A549 (cell line): Measurements from ENCODE around the gene ZNF362. TPM values are rescaled to one million over a fixed set of nuclear protein-coding genes. Genes with fewer than 3 reads are reported as not detected.
"Not testable (repeated sequence)": the region's sequence is repeated elsewhere in the genome, so short reads cannot be mapped to it uniquely, and the experiment has no call there.

ENCODE experiments used
- ATAC-seq, 2 experiments: fragments of 200-7000 bp in 1 of 2; fragments of >200 bp in 1 of 2; cut with Nextera tagmentation in 1 of 2; cut with Tn5 transposase in 1 of 2; 3 replicates each; pipeline versions ENCODE4 v1.8.0 to v1.9.1; 2018 to 2020; ENCODE audit warnings: mild to moderate bottlenecking in 1 of 2, moderate library complexity in 1 of 2
- CTCF ChIA-PET: fragments of 300-600 bp; sonication (Branson Sonifier 250); formaldehyde crosslinking; extraction: SDS; loops from one replicate; lab custom pipeline; 2021; ENCODE audit warnings: antibody characterized with exemption, inconsistent platforms; lab: Yijun Ruan, JAX
- POLR2A ChIA-PET: fragments of 350-600 bp; formaldehyde crosslinking; extraction: SDS; loops from one replicate; lab custom pipeline; 2021; ENCODE audit warnings: antibody characterized with exemption, inconsistent platforms; lab: Yijun Ruan, JAX
- DNase-seq, 2 experiments: peaks; one replicate each; pipeline versions ENCODE4 v3.0.0 to v3.0.0-alpha.2; 2011 to 2016; ENCODE audit warnings: low read depth in 1 of 2, low spot score in 1 of 2
- FAIRE-seq: peaks from 2 replicates; lab custom pipeline; 2011; peaks lifted over from hg19 to GRCh38; lab: Jason Lieb, UNC
- H3K27ac ChIP-seq, 2 experiments: fragments of >200 bp; sonication (Bioruptor Twin); formaldehyde crosslinking; 3 replicates each; pipeline ENCODE4 v1.5.1; 2016 to 2017
- H3K4me1 ChIP-seq: fragments of >200 bp; sonication (Bioruptor Twin); formaldehyde crosslinking; 3 replicates; pipeline ENCODE4 v1.6.1; 2016
- H3K4me2 ChIP-seq: fragments of >200 bp; sonication (Bioruptor Twin); formaldehyde crosslinking; 3 replicates; pipeline ENCODE4 v1.6.1; 2016
- H3K4me3 ChIP-seq: fragments of >200 bp; sonication (Bioruptor Twin); formaldehyde crosslinking; 3 replicates; pipeline ENCODE4 v1.5.1; 2016
- H3K9me3 ChIP-seq: fragments of >200 bp; sonication (Bioruptor Twin); formaldehyde crosslinking; 3 replicates; pipeline ENCODE4 v1.6.1; 2016
- BHLHE40 ChIP-seq: IDR thresholded peaks from 2 replicates; pipeline ENCODE4 v1.6.1; 2012; ENCODE audit warnings: low read depth, low read length, inconsistent platforms
- CBX2 ChIP-seq: fragments of 200-600 bp; sonication (generic); IDR thresholded peaks from 2 replicates; pipeline ENCODE4 v1.6.1; 2016; ENCODE audit warnings: low read depth, mild to moderate bottlenecking, borderline replicate concordance
- CHD4 ChIP-seq: fragments of 200-600 bp; sonication (generic); IDR thresholded peaks from 2 replicates; pipeline ENCODE4 v1.6.1; 2016; ENCODE audit warnings: antibody characterized with exemption, mild to moderate bottlenecking, borderline replicate concordance
- E2F6 ChIP-seq: IDR thresholded peaks from 2 replicates; pipeline ENCODE4 v1.6.1; 2012; ENCODE audit warnings: low read depth, borderline replicate concordance
- ELK1 ChIP-seq: fragments of 150-350 bp; IDR thresholded peaks from 2 replicates; pipeline ENCODE4 v1.6.1; 2014; ENCODE audit warnings: low read depth, mild to moderate bottlenecking, low read length
- HDAC2 ChIP-seq: fragments of 200-600 bp; sonication (generic); IDR thresholded peaks from 2 replicates; pipeline ENCODE4 v1.6.1; 2016
- HES2 ChIP-seq: fragments of >200 bp; sonication (Bioruptor Twin); formaldehyde crosslinking; IDR thresholded peaks from 2 replicates; pipeline ENCODE4 v1.6.1; 2016
- HOXB5 ChIP-seq: fragments of 250-450 bp; sonication (Bioruptor Pico); IDR thresholded peaks from 2 replicates; pipeline ENCODE4 v1.5.0; 2020; ENCODE audit warnings: mild to moderate bottlenecking, moderate library complexity
- JUN ChIP-seq, 2 experiments: fragments of >200 bp; sonication (Bioruptor Twin); formaldehyde crosslinking; IDR thresholded peaks; 2 replicates in 1 of 2; 3 replicates in 1 of 2; pipeline ENCODE4 v1.6.1; 2016 to 2017
- JUNB ChIP-seq: fragments of >200 bp; sonication (Bioruptor Twin); formaldehyde crosslinking; IDR thresholded peaks from 2 replicates; pipeline ENCODE4 v1.6.1; 2016
- KDM1A ChIP-seq: fragments of 200-600 bp; sonication (generic); IDR thresholded peaks from 2 replicates; pipeline ENCODE4 v1.6.1; 2016; ENCODE audit warnings: low read depth, mild to moderate bottlenecking
- MAFK ChIP-seq: fragments of 450-650 bp; IDR thresholded peaks from 2 replicates; pipeline ENCODE4 v1.6.1; 2014; ENCODE audit not compliant: partially characterized antibody
- NPAS2 ChIP-seq: fragments of 250-450 bp; sonication (Bioruptor Pico); IDR thresholded peaks from 2 replicates; pipeline ENCODE4 v1.8.0; 2022; ENCODE audit warnings: mild to moderate bottlenecking, moderate library complexity, borderline replicate concordance
- PBX3 ChIP-seq: IDR thresholded peaks from 2 replicates; pipeline ENCODE4 v1.6.1; 2012
- POLR2A ChIP-seq: IDR thresholded peaks from 2 replicates; pipeline ENCODE4 v1.6.1; 2012; ENCODE audit warnings: mild to moderate bottlenecking, low read length
- RAD21 ChIP-seq, 2 experiments: fragments of >200 bp in 1 of 2; sonication (Bioruptor Twin) in 1 of 2; formaldehyde crosslinking in 1 of 2; IDR thresholded peaks in 1 of 2; conservative IDR thresholded peaks in 1 of 2; 2 replicates in 1 of 2; 3 replicates in 1 of 2; pipeline ENCODE4 v1.6.1; 2012 to 2018; ENCODE audit warnings: inconsistent platforms in 1 of 2
- RCOR1 ChIP-seq: fragments of 150-350 bp; IDR thresholded peaks from 2 replicates; pipeline ENCODE4 v1.6.1; 2014; ENCODE audit warnings: antibody characterized with exemption, low read length, low read depth
- REST ChIP-seq: fragments of 200-600 bp; sonication (generic); IDR thresholded peaks from 2 replicates; pipeline ENCODE4 v1.6.1; 2016; ENCODE audit warnings: antibody characterized with exemption, mild to moderate bottlenecking, moderate library complexity
- SMC3 ChIP-seq: fragments of >200 bp; sonication (Bioruptor Twin); formaldehyde crosslinking; IDR thresholded peaks from 3 replicates; pipeline ENCODE4 v1.6.1; 2018; ENCODE audit warnings: inconsistent platforms
- TFCP2L1 ChIP-seq: fragments of 250-450 bp; sonication (Bioruptor Pico); IDR thresholded peaks from 2 replicates; pipeline ENCODE4 v1.5.0; 2021; ENCODE audit warnings: mild to moderate bottlenecking
- TP53 ChIP-seq: fragments of 250-450 bp; sonication (Bioruptor Pico); IDR thresholded peaks from 2 replicates; pipeline ENCODE4 v1.5.0; 2021; ENCODE audit warnings: mild to moderate bottlenecking, moderate library complexity
- ZNF302 ChIP-seq: fragments of 250-450 bp; sonication (Bioruptor Pico); IDR thresholded peaks from 2 replicates; pipeline ENCODE4 v1.9.0; 2021; ENCODE audit warnings: inconsistent platforms, mild to moderate bottlenecking, moderate library complexity
- ZSCAN20 ChIP-seq: fragments of 250-450 bp; sonication (Bioruptor Pico); IDR thresholded peaks from 2 replicates; pipeline ENCODE4 v1.8.0; 2022; ENCODE audit warnings: mild to moderate bottlenecking, moderate library complexity
- WGBS: methylation state at CpG from one replicate; pipeline ENCODE4 v1.1.6; 2017; ENCODE audit errors: missing lambda C conversion rate; 5-methylcytosine and 5-hydroxymethylcytosine counted together
- polyA plus RNA-seq, 4 experiments: library from polyadenylated mRNA; depleted of rRNA in 3 of 4; stranded (reverse); fragments of >200 nt; fragmentation: RNase III in 1 of 4; extraction: RNeasy Plus Mini Kit Qiagen cat#74134 plus additional on column Dnase treatment in 1 of 4; gene quantifications; 2 replicates in 3 of 4; 3 replicates in 1 of 4; pipeline ENCODE4 v1.2.3, GENCODE V29; 2011 to 2017

ZNF362 gene
- polyA plus RNA-seq, 2 of the 4 experiments (the other 2 are of a cell fraction): 4.8 to 7.9 TPM

GRCh38 chr1:33288976-33289857, 32.9 kb downstream of the ZNF362 start:
- no peak for DNase-seq
- no peak overlapping the region for H3K4me3 ChIP-seq
- TF ChIP-seq RAD21 (conservative IDR thresholded peaks at IDR 0.05 in 1 of 2, IDR thresholded peaks at IDR 0.05 in 1 of 2) (no peak), BHLHE40 (no peak), SMC3 (no peak), REST (no peak), HDAC2 (no peak), RCOR1 (no peak), HES2 (no peak), KDM1A (no peak), ZSCAN20 (CRISPR knock-in tag) (no peak), POLR2A (no peak), JUN (IDR thresholded peaks at IDR 0.05) (no peak), JUNB (no peak), HOXB5 (no peak), CHD4 (no peak), NPAS2 (CRISPR knock-in tag) (no peak), TFCP2L1 (CRISPR knock-in tag) (no peak), TP53 (CRISPR knock-in tag) (no peak), CBX2 (no peak)
- 91% methylated on average over 16 of the region's 16 CpGs for WGBS
- H3K9me3 ChIP-seq: no peaks in the 10 kb centered on the region
- FAIRE-seq: no peak
- CTCF ChIA-PET: interaction anchor here (1.3 kb wide), 1 partner anchor 181 kb away, joined by 4 read pairs; no protein-coding TSS in a partner anchor
- no peak overlapping the region for H3K4me2 ChIP-seq
- POLR2A ChIA-PET: no interaction called here
- H3K27ac ChIP-seq: no peak overlapping the region
- ATAC-seq: no peak
- no peaks in the 10 kb centered on the region for H3K4me1 ChIP-seq

- ATAC-seq (no peak), FAIRE-seq (no peak), DNase-seq (no peak)
- Histone ChIP-seq H3K4me2 (no peak overlapping the region), H3K4me1 (no peaks in the 10 kb centered on the region), H3K4me3 (no peak overlapping the region), H3K27ac (no peak overlapping the region), H3K9me3 (no peaks in the 10 kb centered on the region)
- ChIA-PET POLR2A (no interaction called here), CTCF (no interaction called here)
- TF ChIP-seq MAFK (no peak), CHD4 (no peak), HDAC2 (no peak), NPAS2 (CRISPR knock-in tag) (no peak), ELK1 (no peak), E2F6 (no peak), KDM1A (no peak), PBX3 (no peak), ZNF302 (CRISPR knock-in tag) (no peak), ZSCAN20 (CRISPR knock-in tag) (no peak)
- 97% methylated on average over 3 of the region's 3 CpGs for WGBS
Observed at GRCh38 chr1:33289858-33290154, 33.5 kb downstream of the ZNF362 start.

GRCh38 chr1:33290615-33291014, 34.3 kb downstream of the ZNF362 start:
- H3K9me3 ChIP-seq, H3K27ac ChIP-seq, DNase-seq, FAIRE-seq, POLR2A ChIA-PET, CTCF ChIA-PET, H3K4me1 ChIP-seq, ATAC-seq, H3K4me3 ChIP-seq, H3K4me2 ChIP-seq: not testable (repeated sequence)
- WGBS: 100% methylated on average over 1 of the region's 2 CpGs
